HG02759 (cell line): ENCODE data around the gene GRB14.
"Not testable (repeated sequence)": the region's sequence is repeated elsewhere in the genome, so short reads cannot be mapped to it uniquely, and the experiment has no call there.

Experiments used
- ATAC-seq: cut with Tn5 transposase; IDR thresholded peaks from one replicate; pipeline ENCODE4 v1.9.1; 2021; ENCODE audit warnings: mild to moderate bottlenecking, moderate library complexity; ENCODE audit not compliant: unreplicated experiment

Gene GRB14

GRCh38 chr2:164496881-164497280 is 124.4 kb downstream of the GRB14 start:
- no peak for ATAC-seq

GRCh38 chr2:164496421-164496820 is 124.9 kb downstream of the GRB14 start:
- ATAC-seq = no peak

- ATAC-seq = no peak
These were observed 125.6 kb downstream of the GRB14 start for GRCh38 chr2:164495491-164496223.

GRCh38 chr2:164485541-164485940 is 135.7 kb downstream of the GRB14 start:
- no peak for ATAC-seq

- no peak for ATAC-seq
These were observed 141.8 kb downstream of the GRB14 start for GRCh38 chr2:164479460-164479859.

- ATAC-seq = no peak
These were observed 143.1 kb downstream of the GRB14 start for GRCh38 chr2:164478205-164478604.

- ATAC-seq = no peak
These were observed 146.4 kb downstream of the GRB14 start for GRCh38 chr2:164474873-164475272.

GRCh38 chr2:164473021-164473420 is 148.3 kb downstream of the GRB14 start:
- no peak for ATAC-seq

GRCh38 chr2:164465047-164465446 is 156.2 kb downstream of the GRB14 start:
- ATAC-seq = not testable (repeated sequence)

- no peak for ATAC-seq
These were observed 156.9 kb downstream of the GRB14 start for GRCh38 chr2:164464376-164464775.

- no peak for ATAC-seq
These were observed 162.5 kb downstream of the GRB14 start for GRCh38 chr2:164458792-164459191.

GRCh38 chr2:164457271-164457670 is 164.0 kb downstream of the GRB14 start:
- no peak for ATAC-seq

- no peak for ATAC-seq
These were observed 164.7 kb downstream of the GRB14 start for GRCh38 chr2:164456619-164457018.

- no peak for ATAC-seq
These were observed 167.5 kb downstream of the GRB14 start for GRCh38 chr2:164453656-164454305.

GRCh38 chr2:164450278-164450677 is 171.0 kb downstream of the GRB14 start:
- no peak for ATAC-seq

- ATAC-seq = no peak
These were observed 171.6 kb downstream of the GRB14 start for GRCh38 chr2:164449706-164450105.

- ATAC-seq = no peak
These were observed 173.6 kb downstream of the GRB14 start for GRCh38 chr2:164447660-164448059.
